ENCODE data around the gene FCN1. TPM values are rescaled to one million over a fixed set of nuclear protein-coding genes. Genes with fewer than 3 reads are reported as not detected.

FCN1 gene
- total RNA-seq, 3 donors from 2014 or later (not counting 1 experiment from before 2014, with no cell fraction given) = 22.7 to 70.3 (median 26.9) TPM

- H3K4me1 Mint-ChIP-seq = peaks cover 0 to 5% of the 10 kb centered on the region in 2 donors
- H3K4me3 Mint-ChIP-seq = no peak overlapping the region
- H3K27me3 Mint-ChIP-seq (ENCODE audit: low read depth in 2 of 2) = peaks cover 0 to 6% of the 10 kb centered on the region in 2 donors
- Histone ChIP-seq H3K9me3 (ENCODE audit: control insufficient read depth, insufficient read depth, low read length) (no peaks in the 10 kb centered on the region), H3K4me3 (ENCODE audit: low read length) (no peak overlapping the region), H3K4me1 (ENCODE audit: control insufficient read depth, insufficient read depth, low read length) (no peaks in the 10 kb centered on the region), H3K27me3 (ENCODE audit: control insufficient read depth, insufficient read depth, low read length) (no peaks in the 10 kb centered on the region), H3K36me3 (ENCODE audit: control insufficient read depth, insufficient read depth, low read length) (no peaks in the 10 kb centered on the region), H3K27ac (ENCODE audit: low read length) (no peak overlapping the region)
- no peaks in the 10 kb centered on the region for H3K9me3 Mint-ChIP-seq
- intact Hi-C loops (cut with micrococcal nuclease) = no loop called here
- 95% methylated on average over 24 of the region's 24 CpGs for WGBS (ENCODE audit: insufficient coverage)
- no peaks in the 10 kb centered on the region for H3K36me3 Mint-ChIP-seq
- ATAC-seq (no peak), DNase-seq (no peak)
- no peak for TF ChIP-seq CTCF (IDR thresholded peaks at IDR 0.05)
- no peak overlapping the region for H3K27ac Mint-ChIP-seq
Measured at GRCh38 chr9:134885679-134886412, 31.9 kb downstream of the FCN1 start.

- DNase-seq (no peak), ATAC-seq (no peak)
- intact Hi-C loops (cut with micrococcal nuclease) = no loop called here
- H3K36me3 Mint-ChIP-seq = no peaks in the 10 kb centered on the region
- peaks cover 0 to 10% of the 10 kb centered on the region in 2 donors for H3K27me3 Mint-ChIP-seq (ENCODE audit: low read depth in 2 of 2)
- no peak for TF ChIP-seq CTCF (IDR thresholded peaks at IDR 0.05)
- Histone ChIP-seq H3K27me3 (ENCODE audit: control insufficient read depth, insufficient read depth, low read length) (no peaks in the 10 kb centered on the region), H3K36me3 (ENCODE audit: control insufficient read depth, insufficient read depth, low read length) (no peaks in the 10 kb centered on the region), H3K27ac (ENCODE audit: low read length) (no peak overlapping the region), H3K9me3 (ENCODE audit: control insufficient read depth, insufficient read depth, low read length) (no peaks in the 10 kb centered on the region), H3K4me1 (ENCODE audit: control insufficient read depth, insufficient read depth, low read length) (no peaks in the 10 kb centered on the region), H3K4me3 (ENCODE audit: low read length) (no peak overlapping the region)
- H3K9me3 Mint-ChIP-seq = no peaks in the 10 kb centered on the region
- WGBS (ENCODE audit: insufficient coverage) = 90% methylated on average over 22 of the region's 22 CpGs
- peaks cover 0 to 5% of the 10 kb centered on the region in 2 donors for H3K4me1 Mint-ChIP-seq
- H3K4me3 Mint-ChIP-seq = no peak overlapping the region
- H3K27ac Mint-ChIP-seq = no peak overlapping the region
Measured at GRCh38 chr9:134885001-134885678, 32.6 kb downstream of the FCN1 start.

- Histone ChIP-seq H3K4me1 (ENCODE audit: control insufficient read depth, insufficient read depth, low read length) (no peaks in the 10 kb centered on the region), H3K9me3 (ENCODE audit: control insufficient read depth, insufficient read depth, low read length) (no peaks in the 10 kb centered on the region), H3K36me3 (ENCODE audit: control insufficient read depth, insufficient read depth, low read length) (no peaks in the 10 kb centered on the region), H3K4me3 (ENCODE audit: low read length) (no peak overlapping the region), H3K27ac (ENCODE audit: low read length) (no peak overlapping the region), H3K27me3 (ENCODE audit: control insufficient read depth, insufficient read depth, low read length) (no peaks in the 10 kb centered on the region)
- no peak overlapping the region for H3K4me3 Mint-ChIP-seq
- no peak for TF ChIP-seq CTCF (IDR thresholded peaks at IDR 0.05)
- DNase-seq (no peak), ATAC-seq (no peak)
- no peaks in the 10 kb centered on the region for H3K36me3 Mint-ChIP-seq
- intact Hi-C loops (cut with micrococcal nuclease) = no loop called here
- H3K27me3 Mint-ChIP-seq (ENCODE audit: low read depth in 2 of 2) = peaks cover 0 to 12% of the 10 kb centered on the region in 2 donors
- no peaks in the 10 kb centered on the region for H3K9me3 Mint-ChIP-seq
- WGBS (ENCODE audit: insufficient coverage) = 78% methylated on average over 8 of the region's 8 CpGs
- peaks cover 0 to 5% of the 10 kb centered on the region in 2 donors for H3K4me1 Mint-ChIP-seq
- H3K27ac Mint-ChIP-seq = no peak overlapping the region
Measured at GRCh38 chr9:134884492-134884891, 33.2 kb downstream of the FCN1 start.
